H9 (cell line): ENCODE results near the gene RMI2. TPM values are rescaled to one million over a fixed set of nuclear protein-coding genes. Genes with fewer than 3 reads are reported as not detected.

Experiments
- DNase-seq: peaks from one replicate; pipeline ENCODE4 v3.0.0-alpha.2; 2017
- H2AFZ ChIP-seq: one replicate; pipeline ENCODE4 v1.6.1; 2013; ENCODE audit warnings: mild to moderate bottlenecking, low read length, control low read depth, moderate library complexity
- H2AK5ac ChIP-seq: 2 replicates; pipeline ENCODE4 v1.6.1; 2013; ENCODE audit warnings: low read length, control low read depth, mixed read lengths; ENCODE audit not compliant: insufficient read length
- H2BK120ac ChIP-seq: one replicate; pipeline ENCODE4 v1.6.1; 2013; ENCODE audit warnings: low read depth, mild to moderate bottlenecking, low read length, control low read depth, inconsistent platforms; ENCODE audit not compliant: poor library complexity, severe bottlenecking
- H2BK12ac ChIP-seq: 2 replicates; pipeline ENCODE4 v1.6.1; 2013; ENCODE audit warnings: low read length, control low read depth, mixed read lengths, low read depth; ENCODE audit not compliant: insufficient read length
- H2BK15ac ChIP-seq: 2 replicates; pipeline ENCODE4 v1.6.1; 2013; ENCODE audit warnings: low read depth, low read length, control low read depth
- H2BK20ac ChIP-seq: one replicate; pipeline ENCODE4 v1.6.1; 2013; ENCODE audit warnings: low read depth, mild to moderate bottlenecking, low read length, control low read depth, inconsistent platforms; ENCODE audit not compliant: poor library complexity, severe bottlenecking
- H2BK5ac ChIP-seq: 2 replicates; pipeline ENCODE4 v1.6.1; 2013; ENCODE audit warnings: low read length, control low read depth, mixed read lengths; ENCODE audit not compliant: insufficient read length
- H3K14ac ChIP-seq: 2 replicates; pipeline ENCODE4 v1.6.1; 2013; ENCODE audit warnings: low read length, control low read depth; ENCODE audit not compliant: insufficient read depth
- H3K18ac ChIP-seq: 2 replicates; pipeline ENCODE4 v1.6.1; 2013; ENCODE audit warnings: low read depth, mild to moderate bottlenecking, mixed read lengths, low read length, control low read depth; ENCODE audit not compliant: insufficient read length
- H3K23ac ChIP-seq: 2 replicates; pipeline ENCODE4 v1.6.1; 2013; ENCODE audit warnings: low read length, control low read depth, mixed read lengths, low read depth; ENCODE audit not compliant: insufficient read length
- H3K23me2 ChIP-seq: 2 replicates; pipeline ENCODE4 v1.6.1; 2013; ENCODE audit warnings: low read depth, mild to moderate bottlenecking, mixed read lengths, low read length, control low read depth; ENCODE audit not compliant: insufficient read length, poor library complexity, severe bottlenecking
- H3K27ac ChIP-seq: 2 replicates; pipeline ENCODE4 v1.5.1; 2013; ENCODE audit warnings: low read length, control low read depth, mixed read lengths, low read depth; ENCODE audit not compliant: insufficient read length
- H3K27me3 ChIP-seq: 2 replicates; pipeline ENCODE4 v1.6.1; 2013; ENCODE audit warnings: low read length, control low read depth, inconsistent platforms; ENCODE audit not compliant: insufficient read depth
- H3K4ac ChIP-seq: 2 replicates; pipeline ENCODE4 v1.6.1; 2013; ENCODE audit warnings: low read depth, mild to moderate bottlenecking, control low read depth, inconsistent platforms, low read length, moderate library complexity
- H3K4me1 ChIP-seq: 2 replicates; pipeline ENCODE4 v1.6.1; 2013; ENCODE audit warnings: low read length, control low read depth, inconsistent platforms; ENCODE audit not compliant: insufficient read depth
- H3K4me2 ChIP-seq: 2 replicates; pipeline ENCODE4 v1.6.1; 2013; ENCODE audit warnings: low read length, control low read depth, mixed read lengths; ENCODE audit not compliant: insufficient read length, insufficient read depth
- H3K56ac ChIP-seq: 2 replicates; pipeline ENCODE4 v1.6.1; 2013; ENCODE audit warnings: low read depth, mild to moderate bottlenecking, mixed read lengths, low read length, control low read depth; ENCODE audit not compliant: insufficient read length
- H3K79me1 ChIP-seq: 2 replicates; pipeline ENCODE4 v1.6.1; 2013; ENCODE audit warnings: low read depth, mild to moderate bottlenecking, moderate library complexity, low read length, control low read depth, inconsistent platforms; ENCODE audit not compliant: insufficient read depth, poor library complexity, severe bottlenecking
- H3K79me2 ChIP-seq: 2 replicates; pipeline ENCODE4 v1.6.1; 2013; ENCODE audit warnings: low read length, control low read depth, inconsistent platforms; ENCODE audit not compliant: insufficient read depth
- H3K9ac ChIP-seq: 2 replicates; pipeline ENCODE4 v1.6.1; 2013; ENCODE audit warnings: low read length, control low read depth, mixed read lengths; ENCODE audit not compliant: insufficient read length; ENCODE audit errors: extremely low read depth
- H3K9me3 ChIP-seq: one replicate; pipeline ENCODE4 v1.6.1; 2013; ENCODE audit warnings: low read depth, low read length, inconsistent platforms; ENCODE audit not compliant: control insufficient read depth
- H3T11ph ChIP-seq: one replicate; pipeline ENCODE4 v1.6.1; 2013; ENCODE audit warnings: mild to moderate bottlenecking, low read length, control low read depth, inconsistent platforms
- H4K20me1 ChIP-seq: one replicate; pipeline ENCODE4 v1.6.1; 2013; ENCODE audit not compliant: control insufficient read depth, insufficient read length, insufficient read depth
- H4K5ac ChIP-seq: 2 replicates; pipeline ENCODE4 v1.6.1; 2013; ENCODE audit warnings: low read depth, mild to moderate bottlenecking, mixed read lengths, low read length, control low read depth; ENCODE audit not compliant: insufficient read length
- H4K8ac ChIP-seq: replicated peaks from 2 replicates; pipeline ENCODE4 v1.6.1; 2013; ENCODE audit warnings: low read length, control low read depth, mixed read lengths, low read depth; ENCODE audit not compliant: insufficient read length
- H4K91ac ChIP-seq: 2 replicates; pipeline ENCODE4 v1.6.1; 2013; ENCODE audit warnings: low read depth, mild to moderate bottlenecking, moderate library complexity, mixed read lengths, low read length, control low read depth; ENCODE audit not compliant: insufficient read length
- H3K27ac Mint-ChIP-seq, 3 experiments: 2 replicates in 2 of 3; 3 replicates in 1 of 3; pipeline ENCODE4 v1.8.0; 2020 to 2021; ENCODE audit warnings: mixed read lengths in 3 of 3, mild to moderate bottlenecking in 1 of 3, moderate library complexity in 1 of 3
- H3K27me3 Mint-ChIP-seq: 2 replicates; pipeline ENCODE4 v1.8.0; 2021; ENCODE audit warnings: low read depth, mild to moderate bottlenecking, moderate library complexity, mixed read lengths
- H3K36me3 Mint-ChIP-seq, 3 experiments: 2 replicates in 2 of 3; 3 replicates in 1 of 3; pipeline ENCODE4 v1.8.0; 2020 to 2021; ENCODE audit warnings: low read depth in 3 of 3, mixed read lengths in 3 of 3; ENCODE audit not compliant: insufficient read depth in 1 of 3
- H3K4me1 Mint-ChIP-seq, 2 experiments: 2 replicates each; pipeline ENCODE4 v1.8.0; 2020; ENCODE audit warnings: mixed read lengths in 2 of 2
- H3K4me3 Mint-ChIP-seq, 2 experiments: 2 replicates in 1 of 2; 3 replicates in 1 of 2; pipeline ENCODE4 v1.8.0; 2020 to 2021; ENCODE audit warnings: mild to moderate bottlenecking in 2 of 2, mixed read lengths in 2 of 2, moderate library complexity in 1 of 2
- H3K9me3 Mint-ChIP-seq, 2 experiments: 2 replicates in 1 of 2; 3 replicates in 1 of 2; pipeline ENCODE4 v1.8.0; 2020; ENCODE audit warnings: mild to moderate bottlenecking in 2 of 2, mixed read lengths in 2 of 2, moderate library complexity in 1 of 2
- WGBS: extraction: QIAGEN DNeasy Blood & Tissue Kit; methylation state at CpG from one replicate; pipeline ENCODE4 v1.1.7; 2013; ENCODE audit warnings: missing lambda C conversion rate, low lambda C conversion rate, mixed read lengths; ENCODE audit not compliant: insufficient read length; ENCODE audit errors: extremely low coverage; 5-methylcytosine and 5-hydroxymethylcytosine counted together
- total RNA-seq: library from RNA; stranded (reverse); gene quantifications from 2 replicates; pipeline ENCODE4 v1.2.1, GENCODE V29; 2021
- TF ChIP-seq, protein P1 (sequence below): fragments of 200-600 bp; sonication (generic); conservative IDR thresholded peaks from 3 replicates; pipeline ENCODE4 v1.8.0; 2021; ENCODE audit warnings: antibody characterized with exemption, mild to moderate bottlenecking

Gene RMI2
- total RNA-seq, 1 experiment from 2014 or later = 57.6 TPM

DNA sequence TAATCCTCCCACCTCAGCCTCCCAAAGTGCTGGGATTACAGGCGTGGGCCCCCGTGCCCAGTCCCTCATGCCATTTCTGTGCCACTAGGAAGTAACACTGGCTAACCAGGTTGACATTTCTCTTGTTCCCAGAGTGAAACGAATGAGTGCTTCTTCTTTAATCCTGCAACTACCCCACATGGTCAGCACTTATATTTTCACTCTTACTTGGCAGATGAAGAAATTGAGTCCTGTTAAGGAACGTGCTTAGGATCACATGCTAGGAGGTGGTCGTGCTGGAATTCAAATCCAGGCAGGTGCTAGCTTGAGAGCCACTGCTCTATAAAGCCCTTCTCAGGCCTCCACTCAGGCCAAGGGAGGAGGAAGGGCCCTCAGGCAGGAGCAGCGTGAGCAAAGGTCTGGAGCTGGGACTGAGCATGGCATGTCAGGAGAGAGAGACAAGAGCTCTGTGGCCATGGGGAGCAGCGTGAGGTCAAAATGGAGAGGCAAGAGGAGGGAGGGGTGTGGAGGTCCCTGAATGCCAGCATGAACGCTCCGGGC, 18.5 kb upstream of the RMI2 start:
- Histone ChIP-seq H3K4ac (peak overlapping the region; percentile 44; the same call in 1 of the 2 replicates), H3K9ac (no peak overlapping the region), H3T11ph (no peak overlapping the region), H2BK20ac (no peak overlapping the region), H3K79me1 (no peaks in the 10 kb centered on the region), H2AK5ac (peak overlapping the region; percentile 57), H3K9me3 (no peaks in the 10 kb centered on the region), H3K23me2 (peaks cover 4% of the 10 kb centered on the region), H3K4me1 (peaks cover 7% of the 10 kb centered on the region; the same call in 1 of the 2 replicates), H3K27me3 (no peaks in the 10 kb centered on the region), H3K23ac (no peak overlapping the region), H3K18ac (peak overlapping the region; percentile 12), H3K14ac (peak overlapping the region; percentile 9; the same call in 1 of the 2 replicates), H2BK12ac (peak overlapping the region; percentile 58), H2BK120ac (no peak overlapping the region), H3K4me2 (no peak overlapping the region), H4K8ac (no peak overlapping the region), H3K79me2 (no peaks in the 10 kb centered on the region; the same call in 1 of the 2 replicates), H4K91ac (peak overlapping the region; percentile 84), H2BK15ac (no peak overlapping the region), H2AFZ (no peak overlapping the region), H4K20me1 (no peaks in the 10 kb centered on the region), H2BK5ac (no peak overlapping the region), H3K27ac (peak overlapping the region; percentile 14), H3K56ac (no peak overlapping the region), H4K5ac (no peak overlapping the region)
- Mint-ChIP-seq H3K27me3 (no peaks in the 10 kb centered on the region), H3K36me3 (peaks cover 0 to 4% (median 0%) of the 10 kb centered on the region in 3 experiments; a peak in 3 of 7 replicates), H3K4me1 (peaks cover 43 to 46% of the 10 kb centered on the region in 2 experiments), H3K4me3 (no peak overlapping the region), H3K27ac (peak overlapping the region; percentile 36 to 98 (median 73)), H3K9me3 (no peaks in the 10 kb centered on the region; a peak in 1 of 5 replicates)
- no peak for DNase-seq
- TF ChIP-seq, protein P1, sequence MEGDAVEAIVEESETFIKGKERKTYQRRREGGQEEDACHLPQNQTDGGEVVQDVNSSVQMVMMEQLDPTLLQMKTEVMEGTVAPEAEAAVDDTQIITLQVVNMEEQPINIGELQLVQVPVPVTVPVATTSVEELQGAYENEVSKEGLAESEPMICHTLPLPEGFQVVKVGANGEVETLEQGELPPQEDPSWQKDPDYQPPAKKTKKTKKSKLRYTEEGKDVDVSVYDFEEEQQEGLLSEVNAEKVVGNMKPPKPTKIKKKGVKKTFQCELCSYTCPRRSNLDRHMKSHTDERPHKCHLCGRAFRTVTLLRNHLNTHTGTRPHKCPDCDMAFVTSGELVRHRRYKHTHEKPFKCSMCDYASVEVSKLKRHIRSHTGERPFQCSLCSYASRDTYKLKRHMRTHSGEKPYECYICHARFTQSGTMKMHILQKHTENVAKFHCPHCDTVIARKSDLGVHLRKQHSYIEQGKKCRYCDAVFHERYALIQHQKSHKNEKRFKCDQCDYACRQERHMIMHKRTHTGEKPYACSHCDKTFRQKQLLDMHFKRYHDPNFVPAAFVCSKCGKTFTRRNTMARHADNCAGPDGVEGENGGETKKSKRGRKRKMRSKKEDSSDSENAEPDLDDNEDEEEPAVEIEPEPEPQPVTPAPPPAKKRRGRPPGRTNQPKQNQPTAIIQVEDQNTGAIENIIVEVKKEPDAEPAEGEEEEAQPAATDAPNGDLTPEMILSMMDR = no peak
- WGBS = no CpG with 5 or more reads among the region's 9 CpGs
